GM19467 (cell line): ENCODE results near the gene RDH16.
"Not testable (repeated sequence)": the region's sequence is repeated elsewhere in the genome, so short reads cannot be mapped to it uniquely, and the experiment has no call there.

Source experiments
- ATAC-seq: cut with Tn5 transposase; IDR thresholded peaks from one replicate; pipeline ENCODE4 v1.9.1; 2021; ENCODE audit warnings: mild to moderate bottlenecking, moderate library complexity; ENCODE audit not compliant: unreplicated experiment

RDH16 gene

DNA sequence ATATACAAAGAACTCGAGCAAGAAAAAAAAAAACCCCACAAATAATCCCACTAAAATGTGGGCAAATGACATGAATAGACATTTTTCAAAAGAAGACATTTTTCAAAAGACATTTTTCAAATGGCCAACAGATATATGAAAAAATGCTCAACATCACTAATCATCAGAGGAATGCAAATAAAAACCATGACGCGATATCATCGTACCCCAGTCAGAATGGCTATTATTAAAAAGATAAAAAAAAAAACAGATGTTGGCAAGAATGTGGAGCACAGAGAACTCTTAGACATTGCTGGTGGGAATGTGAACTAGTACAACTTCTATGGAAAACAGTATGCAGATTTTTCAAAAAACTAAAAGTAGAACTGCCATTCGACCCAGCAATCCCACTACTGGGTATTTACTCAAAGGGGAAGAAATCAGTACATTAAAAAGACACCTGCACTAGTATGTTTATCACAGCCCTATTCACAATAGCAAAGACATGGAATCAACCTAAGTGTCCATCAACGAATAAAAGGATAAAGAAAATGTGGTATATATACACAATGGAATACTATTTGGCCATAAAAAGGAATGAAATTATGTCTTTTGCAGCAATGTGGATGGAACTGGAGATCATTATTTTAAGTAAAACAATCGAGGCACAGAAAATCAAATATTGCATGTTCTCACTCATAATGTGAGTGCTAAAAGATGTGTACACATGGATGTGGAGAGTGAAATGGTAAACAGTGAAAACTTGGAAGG lies 32.6 kb upstream of the RDH16 start:
- ATAC-seq, result no peak

DNA sequence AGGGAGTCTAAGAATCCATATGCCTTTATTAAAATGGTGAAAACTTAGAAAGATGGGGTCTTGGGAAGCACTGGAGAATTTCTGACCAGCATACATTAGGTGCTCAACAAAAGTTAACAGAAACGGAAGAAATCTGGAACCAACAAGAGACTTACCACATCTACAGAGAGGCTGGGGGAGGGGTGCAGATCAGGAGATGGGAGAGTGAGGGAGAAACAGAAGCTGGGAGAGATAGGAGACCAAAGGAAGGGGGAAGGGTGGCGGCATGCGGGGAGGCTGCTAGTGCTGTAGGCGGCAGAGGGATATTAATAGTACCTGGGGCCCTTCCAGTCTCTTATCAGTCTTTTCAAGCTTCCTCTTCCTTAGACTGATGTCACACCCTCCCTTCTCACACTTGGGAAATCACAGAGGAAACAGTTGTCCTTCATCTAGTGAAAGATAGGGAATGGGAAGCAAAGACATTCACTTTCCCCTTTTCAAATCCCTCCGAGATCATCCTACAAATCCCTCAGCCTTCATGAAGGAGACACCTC lies 30.9 kb upstream of the RDH16 start:
- ATAC-seq, result no peak

DNA sequence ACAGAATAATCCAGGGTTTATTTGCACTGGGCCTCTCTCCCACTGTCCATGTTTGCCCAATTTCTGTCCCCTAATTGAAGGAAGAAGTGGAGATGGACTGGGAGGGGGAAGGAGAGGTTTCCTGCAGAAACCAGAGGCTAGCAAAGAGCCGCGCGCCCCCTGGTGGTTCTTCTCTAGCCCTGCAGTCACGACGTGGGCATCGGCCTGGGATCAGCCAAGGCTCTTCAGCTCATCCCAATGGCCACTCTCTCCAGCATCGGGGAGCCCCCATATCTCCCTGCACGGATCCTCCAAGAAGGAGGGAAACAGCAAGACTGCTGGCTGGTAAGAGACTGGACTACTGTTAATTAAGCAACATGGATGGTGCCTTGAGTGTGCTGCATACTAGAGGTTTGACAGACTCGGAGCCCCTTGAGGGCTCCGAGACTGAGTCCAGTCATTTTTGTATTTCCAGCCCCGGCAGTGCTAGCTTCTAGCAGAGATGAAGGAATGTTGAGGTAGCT lies 30.2 kb upstream of the RDH16 start:
- no peak for ATAC-seq

DNA sequence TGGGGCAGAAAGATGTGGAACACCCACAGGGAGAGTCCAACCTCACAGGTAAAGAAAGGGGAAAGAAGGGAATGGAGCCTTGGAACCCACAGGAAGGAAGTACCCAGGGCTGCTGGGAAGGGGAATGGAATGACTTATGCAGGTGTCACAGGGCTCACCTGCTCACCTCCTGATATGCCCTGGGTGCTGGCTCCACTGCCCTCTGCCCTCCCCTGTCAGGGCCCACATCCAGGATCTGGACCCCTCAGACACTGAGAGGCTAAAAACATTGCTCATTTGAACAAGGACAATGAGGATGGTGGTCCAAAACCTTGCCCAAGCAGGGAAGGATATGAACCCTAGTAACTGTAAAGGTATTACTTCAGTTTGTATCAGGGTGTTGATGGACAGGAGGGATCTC lies 29.6 kb upstream of the RDH16 start:
- no peak for ATAC-seq

- not testable (repeated sequence) for ATAC-seq
Observed at GRCh38 chr12:56985714-56986113, 28.3 kb upstream of the RDH16 start.

GRCh38 chr12:56983386-56983785 lies 26.0 kb upstream of the RDH16 start:
- ATAC-seq, result no peak

DNA sequence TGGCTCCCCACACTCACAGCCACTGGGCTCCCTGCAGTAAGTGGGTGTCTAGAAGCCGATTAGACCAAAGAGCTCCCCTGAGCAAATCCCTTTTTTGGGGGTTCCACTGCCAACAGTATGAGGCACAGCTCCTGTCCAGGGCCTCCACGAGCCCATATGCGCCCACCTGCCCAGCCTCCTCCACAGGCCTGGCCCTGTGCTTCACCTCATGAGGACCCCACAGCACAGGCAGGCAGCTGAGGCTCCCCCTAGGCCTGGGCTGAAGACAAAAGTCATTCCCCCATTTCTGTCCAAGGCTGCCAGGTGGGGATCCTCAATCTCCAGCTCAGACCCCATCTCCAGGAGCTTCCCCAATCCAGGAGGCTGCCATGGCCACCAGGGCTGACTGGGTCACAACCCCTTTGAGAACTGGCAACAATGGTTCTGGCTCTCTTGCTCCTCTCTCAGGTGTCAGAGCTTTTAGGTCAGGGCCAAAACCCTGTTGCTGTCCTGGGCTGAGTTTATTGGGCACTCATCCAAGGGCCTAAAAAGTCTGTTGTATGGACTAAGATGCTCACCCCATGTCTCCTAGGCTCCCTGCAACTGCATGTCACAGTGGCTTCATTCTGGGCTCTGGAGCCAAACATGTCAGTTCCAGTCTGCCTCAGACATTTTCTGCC lies 25.3 kb upstream of the RDH16 start:
- ATAC-seq, result not testable (repeated sequence)

- ATAC-seq, result no peak
Observed at GRCh38 chr12:56980941-56981530, 23.6 kb upstream of the RDH16 start.

GRCh38 chr12:56980268-56980667 lies 22.9 kb upstream of the RDH16 start:
- ATAC-seq, result no peak

DNA sequence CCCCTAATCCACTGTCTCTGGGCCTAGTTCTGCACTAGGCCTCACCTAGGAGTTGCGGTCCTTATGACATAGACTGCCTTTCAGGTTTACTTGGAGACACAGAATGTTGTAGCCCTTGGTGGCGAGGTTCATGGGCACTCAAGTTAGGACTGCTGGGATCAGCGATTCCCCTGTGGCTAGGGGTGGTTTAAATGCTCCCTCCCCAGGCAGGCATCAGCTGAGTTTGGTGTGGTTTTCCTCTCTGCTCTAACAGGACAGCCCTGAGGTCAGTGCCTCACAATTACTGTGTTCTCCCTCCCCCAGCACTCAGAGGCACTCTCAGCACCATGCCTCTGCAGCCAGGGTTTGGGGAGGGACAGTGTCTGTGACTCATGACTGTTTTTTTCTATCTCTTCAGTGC lies 22.2 kb upstream of the RDH16 start:
- no peak for ATAC-seq

- no peak for ATAC-seq
Observed at GRCh38 chr12:56978397-56979138, 21.2 kb upstream of the RDH16 start.

- not testable (repeated sequence) for ATAC-seq
Observed at GRCh38 chr12:56977361-56977760, 20.0 kb upstream of the RDH16 start.

GRCh38 chr12:56974224-56974623 lies 16.8 kb upstream of the RDH16 start:
- not testable (repeated sequence) for ATAC-seq

DNA sequence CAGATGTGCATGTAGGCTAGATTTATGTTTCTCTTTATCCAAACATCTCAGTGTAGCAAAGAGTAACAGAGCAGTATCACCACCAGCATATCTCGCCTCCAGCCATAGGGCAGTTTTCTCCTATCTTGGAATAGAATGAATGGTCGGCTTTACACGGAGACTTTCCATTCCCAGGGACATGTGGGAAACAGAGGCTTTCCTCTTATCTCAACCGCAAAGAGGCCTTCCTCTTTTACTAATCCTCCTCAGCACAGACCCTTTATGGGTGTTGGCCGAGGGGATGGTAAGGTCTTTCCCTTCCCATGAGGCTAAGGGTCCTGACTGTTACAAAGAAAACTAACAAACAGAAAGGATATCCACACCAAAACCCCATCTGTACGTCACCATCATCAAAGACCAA lies 11.5 kb upstream of the RDH16 start:
- not testable (repeated sequence) for ATAC-seq

DNA sequence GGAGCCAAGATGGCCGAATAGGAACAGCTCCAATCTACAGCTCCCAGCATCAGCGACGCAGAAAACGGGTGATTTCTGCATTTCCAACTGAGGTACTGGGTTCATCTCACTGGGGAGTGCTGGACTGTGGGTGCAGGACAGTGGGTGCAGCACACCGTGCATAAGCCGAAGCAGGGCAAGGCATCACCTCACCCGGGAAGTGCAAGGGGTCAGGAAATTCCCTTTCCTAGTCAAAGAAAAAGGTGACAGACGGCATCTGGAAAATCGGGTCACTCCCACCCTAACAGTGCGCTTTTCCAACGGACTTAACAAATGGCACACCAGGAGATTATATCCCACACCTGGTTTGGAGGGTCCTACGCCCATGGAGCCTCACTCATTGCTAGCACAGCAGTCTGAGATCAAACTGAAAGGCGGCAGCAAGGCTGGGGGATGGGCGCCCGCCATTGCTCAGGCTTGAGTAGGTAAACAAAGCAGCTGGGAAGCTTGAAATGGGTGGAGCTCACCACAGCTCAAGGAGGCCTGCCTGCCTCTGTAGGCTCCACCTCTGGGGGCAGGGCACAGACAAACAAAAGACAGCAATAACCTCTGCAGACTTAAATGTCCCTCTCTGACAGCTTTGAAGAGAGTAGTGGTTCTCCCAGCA lies 8.7 kb upstream of the RDH16 start:
- ATAC-seq, result not testable (repeated sequence)

DNA sequence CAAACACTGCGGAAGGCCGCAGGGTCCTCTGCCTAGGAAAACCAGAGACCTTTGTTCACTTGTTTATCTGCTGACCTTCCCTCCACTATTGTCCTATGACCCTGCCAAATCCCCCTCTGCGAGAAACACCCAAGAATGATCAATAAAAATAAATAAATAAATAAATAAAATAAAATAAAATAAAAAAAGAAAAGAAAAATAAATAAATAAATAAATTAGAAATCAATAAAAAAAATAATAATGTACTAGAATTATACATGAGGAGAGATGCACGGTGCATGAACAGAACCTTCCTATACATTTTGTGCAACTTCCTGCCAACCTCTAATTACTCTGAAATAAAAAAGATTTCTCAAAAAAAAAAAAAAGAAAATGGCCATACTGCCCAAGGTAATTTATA lies 7.7 kb upstream of the RDH16 start:
- ATAC-seq, result not testable (repeated sequence)

GRCh38 chr12:56963557-56963956 lies 6.1 kb upstream of the RDH16 start:
- ATAC-seq, result not testable (repeated sequence)

- ATAC-seq, result not testable (repeated sequence)
Observed at GRCh38 chr12:56962247-56962646, 4.8 kb upstream of the RDH16 start.

GRCh38 chr12:56958422-56958821 lies 1.0 kb upstream of the RDH16 start:
- ATAC-seq, result no peak

GRCh38 chr12:56955631-56956256 lies 1.7 kb downstream of the RDH16 start:
- no peak for ATAC-seq
